ENCODE data around the gene DIDO1.
"Not testable (repeated sequence)": the region's sequence is repeated elsewhere in the genome, so short reads cannot be mapped to it uniquely, and the experiment has no call there.

Gene DIDO1

DNA sequence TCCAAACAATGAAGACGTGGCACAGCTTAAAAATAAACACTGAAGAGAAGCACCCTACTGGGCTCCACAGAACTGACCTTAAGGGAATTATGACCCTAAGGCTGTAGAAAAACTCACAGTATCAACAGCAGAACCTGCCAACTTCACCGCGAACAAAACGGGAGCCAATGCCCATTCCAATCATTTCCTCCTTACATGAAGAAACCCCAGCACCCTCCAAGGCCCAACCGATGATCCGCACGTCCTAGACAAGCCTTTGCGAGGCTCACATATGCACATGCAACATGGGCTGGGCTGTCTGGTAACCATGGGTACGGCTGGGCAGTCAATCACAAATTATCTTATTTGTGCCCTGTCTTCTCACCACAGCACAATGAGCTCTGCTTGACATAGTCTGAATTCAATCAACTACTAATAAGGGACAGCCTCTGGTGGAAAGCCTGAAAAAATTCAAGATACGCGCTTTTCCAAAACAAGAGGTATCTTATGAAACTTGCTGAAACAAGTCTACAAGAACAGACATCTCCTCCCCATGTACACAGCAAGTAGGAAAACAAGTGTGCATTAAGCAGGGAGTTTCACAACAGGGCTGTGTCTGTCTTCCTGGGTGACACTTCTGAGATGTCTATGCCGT lies 1.7 kb downstream of the DIDO1 start:
- no peak for DNase-seq (ENCODE audit: extremely low read depth, low read depth)
- TF ChIP-seq CTCF (IDR thresholded peaks at IDR 0.05; ENCODE audit: low read depth, low read length): no peak

- TF ChIP-seq CTCF (IDR thresholded peaks at IDR 0.05; ENCODE audit: low read depth, low read length): no peak
- DNase-seq (ENCODE audit: extremely low read depth, low read depth): no peak
Measured at GRCh38 chr20:62923669-62924441, 2.5 kb downstream of the DIDO1 start.

DNA sequence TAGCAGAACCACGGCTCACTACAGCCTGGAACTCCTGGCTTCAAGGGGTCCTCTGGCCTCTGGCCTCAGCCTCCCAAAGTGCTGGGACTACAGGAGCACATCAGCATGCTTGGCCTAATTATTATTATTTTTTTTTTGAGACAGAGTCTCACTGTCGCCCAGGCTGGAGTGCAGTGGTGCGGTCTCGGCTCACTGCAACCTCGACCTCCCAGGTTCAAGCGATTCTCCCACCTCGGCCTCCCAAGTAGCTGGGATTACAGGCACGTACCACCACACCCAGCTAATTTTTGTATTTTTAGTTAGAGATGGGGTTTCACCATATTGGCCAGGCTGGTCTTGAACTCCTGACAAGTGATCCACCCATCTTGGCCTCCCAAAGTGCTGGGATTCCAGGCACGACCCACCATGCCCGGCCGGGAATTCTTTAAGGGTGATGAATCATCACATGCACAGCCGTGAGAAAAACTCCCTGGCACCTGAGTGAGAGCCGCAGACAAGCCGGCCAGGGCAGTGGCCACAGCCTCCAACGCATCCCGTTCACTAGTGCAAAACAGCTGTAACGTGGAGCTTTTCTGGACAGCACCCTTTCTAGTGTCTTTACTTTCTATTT lies 3.1 kb downstream of the DIDO1 start:
- DNase-seq (ENCODE audit: extremely low read depth, low read depth): not testable (repeated sequence)

DNA sequence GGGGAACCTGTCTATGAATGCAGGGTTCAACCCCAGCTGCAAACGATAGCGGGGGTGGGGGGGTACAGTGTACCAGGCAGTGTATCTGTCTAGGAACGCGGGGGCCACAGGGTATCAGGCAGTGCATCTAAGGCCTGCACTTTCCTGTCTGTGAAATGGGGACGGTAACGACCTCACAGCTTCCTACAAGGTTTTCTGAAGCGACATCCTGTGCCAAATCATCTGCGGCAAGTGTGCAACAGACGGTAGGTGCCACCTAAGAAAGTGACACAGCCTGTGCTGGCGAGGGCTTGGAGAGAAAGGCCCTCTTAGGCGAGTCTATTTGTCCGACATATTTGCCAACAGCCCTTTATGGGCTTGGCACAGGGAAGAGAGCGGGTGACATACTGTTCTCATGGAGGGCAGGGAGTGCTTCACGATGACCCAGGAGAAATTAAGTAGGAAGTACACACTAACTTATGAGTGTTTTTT lies 3.8 kb downstream of the DIDO1 start:
- no peak for DNase-seq (ENCODE audit: extremely low read depth, low read depth)
- no peak for TF ChIP-seq CTCF (IDR thresholded peaks at IDR 0.05; ENCODE audit: low read depth, low read length)

DNA sequence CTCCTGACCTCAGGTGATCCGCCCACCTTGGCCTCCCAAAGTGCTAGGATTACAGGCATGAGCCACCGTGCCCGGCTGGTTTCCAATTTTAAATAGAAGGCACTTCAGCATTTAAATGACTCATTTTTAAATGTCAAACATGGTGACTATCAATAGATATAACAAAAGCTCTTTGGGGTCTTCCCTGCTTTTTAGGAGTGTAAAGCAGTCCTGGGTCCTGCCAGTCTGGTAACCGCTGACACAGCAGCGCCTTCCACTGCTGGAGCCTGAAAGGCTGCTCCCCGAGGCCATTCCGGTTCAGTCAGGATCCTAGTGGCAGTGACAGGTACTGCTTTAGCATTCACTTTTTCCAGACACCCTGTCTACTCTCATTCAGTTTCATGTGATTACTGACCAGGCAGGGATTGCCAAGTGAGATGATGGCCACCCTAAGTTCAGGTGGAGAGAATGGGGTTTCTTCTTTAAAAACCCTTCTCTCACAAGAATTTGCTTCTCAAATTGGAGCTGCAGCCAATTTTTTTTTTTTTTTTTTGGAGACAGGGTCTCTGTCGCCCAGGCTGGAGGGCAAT lies 5.1 kb downstream of the DIDO1 start:
- DNase-seq (ENCODE audit: extremely low read depth, low read depth): no peak
- peak; percentile 32 for TF ChIP-seq CTCF (IDR thresholded peaks at IDR 0.05; ENCODE audit: low read depth, low read length)

- DNase-seq (ENCODE audit: extremely low read depth, low read depth): no peak
- TF ChIP-seq CTCF (IDR thresholded peaks at IDR 0.05; ENCODE audit: low read depth, low read length): no peak
Measured at GRCh38 chr20:62920039-62920645, 6.2 kb downstream of the DIDO1 start.

GRCh38 chr20:62918831-62919230 lies 7.5 kb downstream of the DIDO1 start:
- DNase-seq (ENCODE audit: extremely low read depth, low read depth): no peak
- TF ChIP-seq CTCF (IDR thresholded peaks at IDR 0.05; ENCODE audit: low read depth, low read length): no peak
